SU-DHL-6 (cell line): ENCODE results near the gene STX16.
"Not testable (repeated sequence)": the region's sequence is repeated elsewhere in the genome, so short reads cannot be mapped to it uniquely, and the experiment has no call there.

Experiments
- H2AFZ ChIP-seq: fragments of 200-600 bp; sonication (generic); 2 replicates; pipeline ENCODE4 v1.6.1; 2014; ENCODE audit warnings: low read depth, mild to moderate bottlenecking, moderate library complexity, mixed read lengths, antibody characterized with exemption, low read length; ENCODE audit not compliant: severe bottlenecking
- H3F3A ChIP-seq: fragments of 200-600 bp; shearing (Covaris generic); 2 replicates; pipeline ENCODE4 v1.6.0; 2016; ENCODE audit warnings: antibody characterized with exemption, mild to moderate bottlenecking; ENCODE audit not compliant: insufficient read depth
- H3K27ac ChIP-seq: fragments of 200-600 bp; sonication (generic); 2 replicates; pipeline ENCODE4 v1.5.1; 2016; ENCODE audit warnings: low read depth, mild to moderate bottlenecking, low read length, moderate library complexity, mixed read lengths
- H3K27me3 ChIP-seq: fragments of 200-600 bp; sonication (generic), shearing (Covaris generic); 2 replicates; pipeline ENCODE4 v1.6.0; 2014; ENCODE audit warnings: mild to moderate bottlenecking, low read length
- H3K36me3 ChIP-seq: fragments of 200-600 bp; sonication (generic); 2 replicates; pipeline ENCODE4 v1.6.1; 2014; ENCODE audit warnings: mild to moderate bottlenecking, low read length, mixed read lengths
- H3K4me2 ChIP-seq: fragments of 300-600, 200-600 bp; shearing (Covaris generic), sonication (generic); 2 replicates; pipeline ENCODE4 v1.6.0; 2014; ENCODE audit warnings: low read length, low read depth, mild to moderate bottlenecking; ENCODE audit not compliant: poor library complexity, severe bottlenecking
- H3K4me3 ChIP-seq: fragments of 200-600 bp; sonication (generic); 2 replicates; pipeline ENCODE4 v1.5.1; 2014; ENCODE audit warnings: antibody characterized with exemption, low read length, mild to moderate bottlenecking, mixed read lengths; ENCODE audit not compliant: insufficient read depth, poor library complexity, severe bottlenecking
- H3K79me2 ChIP-seq: fragments of 200-600 bp; sonication (generic); 2 replicates; pipeline ENCODE4 v1.6.1; 2014; ENCODE audit warnings: mild to moderate bottlenecking, low read length, moderate library complexity; ENCODE audit not compliant: insufficient read depth
- H3K9ac ChIP-seq: fragments of 200-600 bp; sonication (generic); 2 replicates; pipeline ENCODE4 v1.7.0; 2014; ENCODE audit warnings: mild to moderate bottlenecking, low read length
- H3K9me2 ChIP-seq: fragments of 200-600 bp; sonication (generic); replicated peaks from 2 replicates; pipeline ENCODE4 v1.6.1; 2014; ENCODE audit warnings: low read length; ENCODE audit not compliant: insufficient read depth
- H3K9me3 ChIP-seq: fragments of 200-600 bp; sonication (generic); 2 replicates; pipeline ENCODE4 v1.6.1; 2014; ENCODE audit warnings: low read length, mixed read lengths; ENCODE audit not compliant: insufficient read depth
- H4K20me1 ChIP-seq: fragments of 200-600 bp; sonication (generic); 2 replicates; pipeline ENCODE4 v1.6.1; 2014; ENCODE audit warnings: low read depth, mild to moderate bottlenecking, antibody characterized with exemption, low read length, moderate library complexity, mixed read lengths
- EZH2phosphoT487 ChIP-seq: fragments of 200-600 bp; sonication (generic), shearing (Covaris generic); conservative IDR thresholded peaks from 2 replicates; pipeline ENCODE4 v1.6.1; 2018; ENCODE audit warnings: mild to moderate bottlenecking, antibody characterized with exemption, low read length, moderate library complexity, mixed read lengths
- TF ChIP-seq, protein P1 (sequence below): fragments of 200-600 bp; sonication (generic); IDR thresholded peaks from one replicate; pipeline ENCODE4 v1.5.1; 2017; ENCODE audit warnings: antibody characterized with exemption, mild to moderate bottlenecking, low read length, moderate library complexity; ENCODE audit not compliant: insufficient read depth, poor library complexity, severe bottlenecking

STX16 gene

DNA sequence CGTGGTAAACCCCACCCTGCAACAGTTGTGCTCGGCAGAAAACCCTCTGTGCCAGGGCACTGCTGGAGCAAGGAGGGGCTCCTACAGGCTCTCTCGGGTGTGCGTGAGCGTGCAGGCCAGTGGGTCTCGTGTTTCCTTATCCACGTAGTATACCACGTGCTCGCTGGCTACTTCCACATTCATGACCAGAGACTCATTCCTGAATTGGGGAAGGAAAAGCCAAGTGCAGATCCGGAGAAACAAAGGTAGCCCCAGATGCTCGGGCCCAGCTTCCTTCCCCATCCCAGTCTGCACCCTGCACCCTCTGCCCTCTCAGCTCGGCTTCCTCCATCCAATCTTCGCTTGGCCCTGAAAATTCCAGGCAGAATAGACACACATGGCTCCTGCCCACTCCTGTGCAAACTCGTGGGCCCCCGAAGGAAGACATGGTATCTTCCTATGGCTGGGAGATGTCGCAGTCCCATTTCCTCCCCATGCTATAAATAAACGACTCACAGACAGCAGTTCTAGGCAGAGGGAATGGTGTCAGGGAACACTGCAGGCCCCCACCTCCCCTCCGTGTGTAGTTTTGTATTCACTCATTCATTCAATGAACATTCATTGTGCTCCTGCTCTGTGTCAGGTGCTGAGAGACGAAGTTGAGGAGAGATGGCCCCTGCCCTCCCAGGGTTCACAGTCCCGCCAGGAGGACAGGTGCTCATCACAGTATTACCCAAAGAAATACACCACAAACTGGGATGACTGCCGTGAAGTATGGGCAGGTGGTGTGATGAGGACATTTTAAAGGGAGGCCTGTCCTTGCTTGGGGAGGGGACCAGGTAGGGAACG lies 71.1 kb downstream of the STX16 start:
- H3K79me2 ChIP-seq, result no peaks in the 10 kb centered on the region
- H3K4me2 ChIP-seq, result no peak overlapping the region
- no peaks in the 10 kb centered on the region for H3K9me3 ChIP-seq
- no peaks in the 10 kb centered on the region for H3F3A ChIP-seq
- no peaks in the 10 kb centered on the region for H3K27me3 ChIP-seq
- no peak overlapping the region for H2AFZ ChIP-seq
- H3K27ac ChIP-seq, result no peak overlapping the region
- no peaks in the 10 kb centered on the region for H3K9me2 ChIP-seq
- no peaks in the 10 kb centered on the region for H3K36me3 ChIP-seq
- H3K9ac ChIP-seq, result no peak overlapping the region
- TF ChIP-seq, protein P1, sequence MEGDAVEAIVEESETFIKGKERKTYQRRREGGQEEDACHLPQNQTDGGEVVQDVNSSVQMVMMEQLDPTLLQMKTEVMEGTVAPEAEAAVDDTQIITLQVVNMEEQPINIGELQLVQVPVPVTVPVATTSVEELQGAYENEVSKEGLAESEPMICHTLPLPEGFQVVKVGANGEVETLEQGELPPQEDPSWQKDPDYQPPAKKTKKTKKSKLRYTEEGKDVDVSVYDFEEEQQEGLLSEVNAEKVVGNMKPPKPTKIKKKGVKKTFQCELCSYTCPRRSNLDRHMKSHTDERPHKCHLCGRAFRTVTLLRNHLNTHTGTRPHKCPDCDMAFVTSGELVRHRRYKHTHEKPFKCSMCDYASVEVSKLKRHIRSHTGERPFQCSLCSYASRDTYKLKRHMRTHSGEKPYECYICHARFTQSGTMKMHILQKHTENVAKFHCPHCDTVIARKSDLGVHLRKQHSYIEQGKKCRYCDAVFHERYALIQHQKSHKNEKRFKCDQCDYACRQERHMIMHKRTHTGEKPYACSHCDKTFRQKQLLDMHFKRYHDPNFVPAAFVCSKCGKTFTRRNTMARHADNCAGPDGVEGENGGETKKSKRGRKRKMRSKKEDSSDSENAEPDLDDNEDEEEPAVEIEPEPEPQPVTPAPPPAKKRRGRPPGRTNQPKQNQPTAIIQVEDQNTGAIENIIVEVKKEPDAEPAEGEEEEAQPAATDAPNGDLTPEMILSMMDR, result no peak
- TF ChIP-seq EZH2phosphoT487, result no peak
- no peaks in the 10 kb centered on the region for H4K20me1 ChIP-seq
- no peak overlapping the region for H3K4me3 ChIP-seq

DNA sequence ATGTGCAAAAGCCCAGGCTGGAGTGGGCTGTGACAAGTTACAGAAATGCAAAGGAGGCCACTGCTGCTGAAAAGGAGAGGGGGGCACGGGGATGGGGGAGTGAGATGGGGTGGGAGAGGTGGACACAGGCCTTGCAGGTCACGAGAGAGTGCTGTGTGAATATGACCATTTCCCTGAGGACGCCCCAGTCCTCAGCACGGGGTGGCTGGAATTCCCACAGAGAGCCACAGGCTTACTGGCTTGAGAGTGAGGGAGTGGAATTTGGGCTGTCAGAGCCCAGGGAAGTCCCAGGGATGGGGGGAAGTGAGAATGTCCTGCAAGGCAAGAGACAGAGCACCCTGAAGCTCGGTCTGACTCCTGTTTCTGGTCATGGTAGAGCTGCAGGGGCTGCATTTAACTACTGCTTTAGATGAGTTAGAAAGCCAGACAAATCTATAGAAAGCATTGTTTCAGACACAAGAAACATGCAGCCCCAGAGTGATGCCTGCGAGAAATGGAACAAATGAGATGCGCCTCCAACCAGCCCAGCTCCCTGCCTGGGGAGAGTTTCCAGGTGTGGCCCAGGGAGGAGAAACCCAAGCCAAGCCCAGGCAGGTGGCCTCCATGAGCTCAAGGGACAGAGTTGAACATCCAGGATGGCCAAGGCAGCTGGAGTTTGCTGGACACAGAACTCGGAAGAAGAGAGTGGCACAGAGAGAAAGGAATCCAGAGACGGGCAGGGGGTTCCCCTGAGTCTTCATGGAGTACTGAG lies 72.0 kb downstream of the STX16 start:
- H3F3A ChIP-seq, result no peaks in the 10 kb centered on the region
- no peaks in the 10 kb centered on the region for H3K9me3 ChIP-seq
- no peak overlapping the region for H3K27ac ChIP-seq
- H2AFZ ChIP-seq, result no peak overlapping the region
- H3K9me2 ChIP-seq, result no peaks in the 10 kb centered on the region
- no peaks in the 10 kb centered on the region for H3K36me3 ChIP-seq
- no peak overlapping the region for H3K9ac ChIP-seq
- no peaks in the 10 kb centered on the region for H3K27me3 ChIP-seq
- H3K79me2 ChIP-seq, result no peaks in the 10 kb centered on the region
- H4K20me1 ChIP-seq, result no peaks in the 10 kb centered on the region
- H3K4me3 ChIP-seq, result no peak overlapping the region
- TF ChIP-seq EZH2phosphoT487, result no peak
- TF ChIP-seq, protein P1, result no peak
- no peak overlapping the region for H3K4me2 ChIP-seq

DNA sequence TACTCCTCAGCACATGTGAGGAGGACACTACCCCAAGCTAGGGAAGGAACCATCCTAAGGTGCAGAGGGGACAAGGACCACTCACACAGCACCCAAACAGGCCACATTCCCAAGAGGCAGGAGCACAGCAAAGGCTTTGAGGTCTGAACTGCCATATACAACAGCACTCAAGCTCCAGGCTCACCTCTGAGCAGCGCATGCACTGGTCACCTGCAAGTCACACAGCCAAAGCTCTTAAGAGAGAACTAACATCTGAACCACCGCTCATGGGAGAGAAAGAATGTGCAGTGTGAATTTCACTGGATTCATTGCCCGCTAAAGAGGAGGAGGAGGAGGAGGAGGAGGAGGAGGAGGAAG lies 72.5 kb downstream of the STX16 start:
- no peaks in the 10 kb centered on the region for H3K9me3 ChIP-seq
- no peaks in the 10 kb centered on the region for H3F3A ChIP-seq
- no peak overlapping the region for H3K9ac ChIP-seq
- H2AFZ ChIP-seq, result no peak overlapping the region
- TF ChIP-seq EZH2phosphoT487, result no peak
- TF ChIP-seq, protein P1, result no peak
- H3K4me3 ChIP-seq, result no peak overlapping the region
- no peaks in the 10 kb centered on the region for H4K20me1 ChIP-seq
- H3K27me3 ChIP-seq, result no peaks in the 10 kb centered on the region
- H3K27ac ChIP-seq, result no peak overlapping the region
- no peaks in the 10 kb centered on the region for H3K79me2 ChIP-seq
- no peaks in the 10 kb centered on the region for H3K36me3 ChIP-seq
- H3K9me2 ChIP-seq, result no peaks in the 10 kb centered on the region
- no peak overlapping the region for H3K4me2 ChIP-seq

DNA sequence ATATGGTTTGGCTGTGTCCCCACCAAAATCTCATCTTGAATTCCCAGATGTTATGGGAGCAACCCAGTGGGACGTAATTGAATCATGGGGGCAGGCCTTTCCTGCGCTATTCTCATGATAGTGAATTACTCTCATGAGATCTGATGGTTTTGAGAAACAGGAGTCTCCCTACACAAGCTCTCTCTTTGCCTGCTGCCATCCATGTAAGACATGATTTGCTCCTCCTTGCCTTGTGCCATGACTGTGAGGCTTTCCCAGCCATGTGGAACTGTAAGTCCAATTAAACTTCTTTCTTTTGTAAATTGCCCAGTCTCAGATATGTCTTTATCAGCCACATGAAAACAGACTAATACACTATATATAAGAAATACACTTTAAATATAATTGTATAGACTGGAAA lies 75.1 kb downstream of the STX16 start:
- H3K27me3 ChIP-seq, H3F3A ChIP-seq, H3K9ac ChIP-seq, H3K79me2 ChIP-seq, H3K9me2 ChIP-seq, H3K4me2 ChIP-seq, H3K36me3 ChIP-seq, H2AFZ ChIP-seq, H3K27ac ChIP-seq, H4K20me1 ChIP-seq, H3K9me3 ChIP-seq, H3K4me3 ChIP-seq: not testable (repeated sequence)
